ENCODE data around the gene TMEM215. TPM values are rescaled to one million over a fixed set of nuclear protein-coding genes. Genes with fewer than 3 reads are reported as not detected.

TMEM215 gene, protein sequence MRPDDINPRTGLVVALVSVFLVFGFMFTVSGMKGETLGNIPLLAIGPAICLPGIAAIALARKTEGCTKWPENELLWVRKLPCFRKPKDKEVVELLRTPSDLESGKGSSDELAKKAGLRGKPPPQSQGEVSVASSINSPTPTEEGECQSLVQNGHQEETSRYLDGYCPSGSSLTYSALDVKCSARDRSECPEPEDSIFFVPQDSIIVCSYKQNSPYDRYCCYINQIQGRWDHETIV
- total RNA-seq: not detected

DNA sequence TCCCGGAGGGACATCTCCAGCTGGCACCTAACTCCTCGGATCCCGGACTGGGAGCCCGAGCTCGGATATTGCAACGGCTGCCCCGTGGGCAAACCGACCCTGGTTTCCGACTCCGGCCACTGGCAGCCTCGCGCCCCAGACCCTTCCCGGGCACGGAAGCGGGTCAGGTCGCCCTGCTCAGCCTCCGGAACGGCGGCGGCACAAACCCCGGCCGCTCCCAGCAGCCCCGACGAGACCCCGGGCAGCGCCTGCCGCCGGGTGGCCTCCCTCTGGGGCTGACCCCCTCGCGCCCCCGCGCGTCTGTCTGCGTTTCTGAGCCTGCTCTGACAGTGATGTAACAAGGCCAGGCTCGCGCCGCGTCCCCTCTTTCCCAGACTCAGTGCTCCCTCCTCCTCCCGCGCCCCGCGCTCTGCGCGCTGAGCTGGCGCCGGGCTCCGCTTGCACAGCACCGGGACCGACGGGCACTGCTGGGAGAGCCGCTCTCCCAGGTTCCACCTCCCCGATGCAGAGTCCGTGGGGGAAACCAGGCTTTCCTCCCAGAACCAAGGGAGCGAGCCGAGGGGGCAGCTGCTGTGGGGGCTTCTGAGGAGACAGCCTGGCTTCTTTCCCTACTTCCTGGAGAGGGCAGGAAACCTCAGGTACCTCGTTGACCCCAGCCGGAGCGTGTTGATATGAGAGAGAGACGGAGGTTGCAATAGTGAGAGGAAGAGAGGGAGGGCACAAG is at the start of gene TMEM215:
TSS of gene TMEM215 (plus strand) at position 373 of the 724 bp plus-strand sequence. CDS start 644 bp downstream, outside the sequence.
- no peaks in the 10 kb centered on the region for H3K36me3 ChIP-seq
- no peak for DNase-seq
- peak within 1 kb of the TSS in 1 of 4 donors; percentile 24 for H3K4me3 ChIP-seq
- H3K27me3 ChIP-seq: peaks cover 55% of the 10 kb centered on the region
- no peak within 1 kb of the TSS for H3K27ac ChIP-seq
- no peak for TF ChIP-seq POLR2AphosphoS5 (IDR thresholded peaks at IDR 0.05)
- no peak for TF ChIP-seq POLR2A (IDR thresholded peaks at IDR 0.05)
- no peak for TF ChIP-seq EP300 (IDR thresholded peaks at IDR 0.05; ENCODE audit: low read depth)
- TF ChIP-seq, protein P1, sequence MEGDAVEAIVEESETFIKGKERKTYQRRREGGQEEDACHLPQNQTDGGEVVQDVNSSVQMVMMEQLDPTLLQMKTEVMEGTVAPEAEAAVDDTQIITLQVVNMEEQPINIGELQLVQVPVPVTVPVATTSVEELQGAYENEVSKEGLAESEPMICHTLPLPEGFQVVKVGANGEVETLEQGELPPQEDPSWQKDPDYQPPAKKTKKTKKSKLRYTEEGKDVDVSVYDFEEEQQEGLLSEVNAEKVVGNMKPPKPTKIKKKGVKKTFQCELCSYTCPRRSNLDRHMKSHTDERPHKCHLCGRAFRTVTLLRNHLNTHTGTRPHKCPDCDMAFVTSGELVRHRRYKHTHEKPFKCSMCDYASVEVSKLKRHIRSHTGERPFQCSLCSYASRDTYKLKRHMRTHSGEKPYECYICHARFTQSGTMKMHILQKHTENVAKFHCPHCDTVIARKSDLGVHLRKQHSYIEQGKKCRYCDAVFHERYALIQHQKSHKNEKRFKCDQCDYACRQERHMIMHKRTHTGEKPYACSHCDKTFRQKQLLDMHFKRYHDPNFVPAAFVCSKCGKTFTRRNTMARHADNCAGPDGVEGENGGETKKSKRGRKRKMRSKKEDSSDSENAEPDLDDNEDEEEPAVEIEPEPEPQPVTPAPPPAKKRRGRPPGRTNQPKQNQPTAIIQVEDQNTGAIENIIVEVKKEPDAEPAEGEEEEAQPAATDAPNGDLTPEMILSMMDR (IDR thresholded peaks at IDR 0.05): no peak
- intact Hi-C loops (cut with DNase I; ENCODE audit: low total_unique reads): no loop called here
- no peaks in the 10 kb centered on the region for H3K9me3 ChIP-seq
- in situ Hi-C loops (cut with MboI; ENCODE audit: low pct_ligation_motif_present in 1 of 4, low pct_unique_long_range_greater_than_20kb in 1 of 4, low sequenced_read_pairs in 3 of 4): loop anchor here in 1 of 4 donors (10.0 kb wide), 1 partner anchor 59 kb away; no protein-coding TSS in a partner anchor
- WGBS, 2 donors (ENCODE audit: low coverage in 1 of 2): 11 to 28% methylated on average over 15 to 50 of the region's 59 CpGs
- H3K4me1 ChIP-seq: no peaks in the 10 kb centered on the region

DNA sequence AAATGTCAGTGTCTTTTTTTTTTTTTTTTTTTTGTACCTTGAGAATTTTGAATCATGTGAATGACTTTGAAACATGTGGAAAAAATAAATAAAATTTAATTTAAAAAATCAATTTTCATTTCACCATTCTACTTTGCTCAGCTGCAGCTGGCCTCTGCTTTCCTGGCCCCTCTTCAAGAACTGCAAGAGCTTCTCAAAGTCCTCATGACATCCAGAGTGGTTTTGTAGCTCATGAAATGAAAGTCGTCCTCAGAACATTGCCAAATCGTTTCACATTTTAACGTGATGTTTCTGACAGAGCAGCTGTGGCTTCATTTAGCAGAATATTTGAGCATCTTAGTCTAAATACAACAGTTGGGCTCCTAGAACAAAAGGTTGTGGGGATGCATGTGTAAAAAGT is 47.9 kb upstream of the TMEM215 start:
- H3K4me1 ChIP-seq: no peaks in the 10 kb centered on the region
- in situ Hi-C loops (cut with MboI; ENCODE audit: low pct_ligation_motif_present in 1 of 4, low pct_unique_long_range_greater_than_20kb in 1 of 4, low sequenced_read_pairs in 3 of 4) (no loop called here), intact Hi-C loops (cut with DNase I; ENCODE audit: low total_unique reads) (no loop called here)
- WGBS, 2 donors (ENCODE audit: low coverage in 1 of 2): 33 to 75% methylated on average over 1 to 3 of the region's 3 CpGs
- H3K27me3 ChIP-seq: no peaks in the 10 kb centered on the region
- DNase-seq: no peak
- no peaks in the 10 kb centered on the region for H3K36me3 ChIP-seq
- H3K4me3 ChIP-seq: no peak overlapping the region
- no peak for TF ChIP-seq POLR2A (IDR thresholded peaks at IDR 0.05)
- TF ChIP-seq POLR2AphosphoS5 (IDR thresholded peaks at IDR 0.05): no peak
- TF ChIP-seq, protein P1 (IDR thresholded peaks at IDR 0.05): no peak
- TF ChIP-seq EP300 (IDR thresholded peaks at IDR 0.05; ENCODE audit: low read depth): no peak
- no peaks in the 10 kb centered on the region for H3K9me3 ChIP-seq
- H3K27ac ChIP-seq: no peak overlapping the region

DNA sequence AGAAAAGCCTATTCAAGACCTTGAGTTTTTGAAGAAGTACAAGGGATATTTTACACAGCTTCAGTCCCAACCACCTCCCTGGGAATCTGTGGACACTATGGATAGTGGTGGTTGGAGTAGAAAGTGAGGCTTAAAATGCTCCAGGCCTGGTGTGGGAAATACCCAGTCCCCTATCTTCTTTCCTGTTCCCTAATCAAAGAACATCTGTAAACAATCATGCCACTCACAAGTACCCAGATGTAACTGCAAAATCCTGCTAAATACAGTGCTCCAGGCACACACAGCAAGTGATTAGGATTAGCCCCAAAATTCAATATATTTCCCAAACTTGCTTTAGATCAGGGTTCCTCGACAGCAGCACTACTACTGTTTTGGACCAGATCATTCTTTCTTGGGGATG is 46.0 kb upstream of the TMEM215 start:
- in situ Hi-C loops (cut with MboI; ENCODE audit: low pct_ligation_motif_present in 1 of 4, low pct_unique_long_range_greater_than_20kb in 1 of 4, low sequenced_read_pairs in 3 of 4) (no loop called here), intact Hi-C loops (cut with DNase I; ENCODE audit: low total_unique reads) (no loop called here)
- TF ChIP-seq, protein P1 (IDR thresholded peaks at IDR 0.05): no peak
- TF ChIP-seq EP300 (IDR thresholded peaks at IDR 0.05; ENCODE audit: low read depth) (no peak), POLR2AphosphoS5 (IDR thresholded peaks at IDR 0.05) (no peak), POLR2A (IDR thresholded peaks at IDR 0.05) (no peak)
- H3K36me3 ChIP-seq: no peaks in the 10 kb centered on the region
- no peak for DNase-seq
- H3K4me1 ChIP-seq: no peaks in the 10 kb centered on the region
- no peaks in the 10 kb centered on the region for H3K9me3 ChIP-seq
- no peak overlapping the region for H3K27ac ChIP-seq
- no peak overlapping the region for H3K4me3 ChIP-seq
- 56% methylated on average over 1 of the region's 1 CpG; no CpG with 5 or more reads in 1 of the 2 donors for WGBS, 2 donors (ENCODE audit: low coverage in 1 of 2)
- no peaks in the 10 kb centered on the region for H3K27me3 ChIP-seq

DNA sequence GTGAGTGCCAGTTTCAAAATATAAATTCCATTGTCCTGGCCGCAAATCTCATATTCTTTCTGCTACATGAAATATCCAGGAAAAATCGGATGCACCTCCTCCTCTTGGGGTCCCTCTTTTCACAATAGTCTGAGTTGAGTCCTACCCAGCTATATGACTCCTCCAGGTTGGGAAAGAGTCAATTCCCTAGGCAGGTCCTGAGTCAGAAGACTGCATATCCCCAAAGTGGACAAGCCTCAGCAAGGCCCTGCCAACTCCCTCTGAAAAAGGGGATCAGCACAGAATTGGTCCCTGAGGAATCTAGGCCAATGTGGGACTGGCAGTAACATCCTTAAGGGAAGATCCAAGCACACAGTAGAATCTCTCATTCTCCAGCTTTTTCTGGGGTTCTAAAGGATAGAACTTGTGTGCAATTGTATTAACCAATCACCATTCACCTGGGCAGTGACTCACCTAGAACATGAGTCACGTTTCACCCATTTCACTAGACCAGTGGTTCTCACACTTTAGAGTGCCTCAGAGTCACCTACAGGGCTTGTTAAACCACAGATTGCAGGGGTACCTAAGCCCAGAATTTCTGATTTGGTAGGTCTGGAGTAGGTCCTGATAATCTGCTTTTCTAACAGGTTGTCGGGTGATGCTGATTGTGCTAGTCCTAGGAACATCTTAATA is 44.7 kb upstream of the TMEM215 start:
- in situ Hi-C loops (cut with MboI; ENCODE audit: low pct_ligation_motif_present in 1 of 4, low pct_unique_long_range_greater_than_20kb in 1 of 4, low sequenced_read_pairs in 3 of 4): no loop called here
- WGBS, 2 donors (ENCODE audit: low coverage in 1 of 2): 76 to 89% methylated on average over 2 to 4 of the region's 4 CpGs
- H3K27me3 ChIP-seq: no peaks in the 10 kb centered on the region
- no peak overlapping the region for H3K4me3 ChIP-seq
- no peaks in the 10 kb centered on the region for H3K36me3 ChIP-seq
- H3K27ac ChIP-seq: no peak overlapping the region
- intact Hi-C loops (cut with DNase I; ENCODE audit: low total_unique reads): no loop called here
- DNase-seq: no peak
- TF ChIP-seq EP300 (IDR thresholded peaks at IDR 0.05; ENCODE audit: low read depth) (no peak), POLR2A (IDR thresholded peaks at IDR 0.05) (no peak), POLR2AphosphoS5 (IDR thresholded peaks at IDR 0.05) (no peak)
- TF ChIP-seq, protein P1 (IDR thresholded peaks at IDR 0.05): no peak
- no peaks in the 10 kb centered on the region for H3K9me3 ChIP-seq
- H3K4me1 ChIP-seq: no peaks in the 10 kb centered on the region
